Activated CD8-positive, alpha-beta T cell treated with anti-CD3 and anti-CD28 coated beads for 36 hours (primary cell): Measurements from ENCODE around the gene EIF4E1B. TPM values are rescaled to one million over a fixed set of nuclear protein-coding genes. Genes with fewer than 3 reads are reported as not detected.
A peak's percentile ranks its signal among the peaks of the same experiment; 100 is the strongest.

Experiments used
- ATAC-seq: fragments of 200-7000 bp; cut with Tn5 transposase; one replicate; pipeline ENCODE4 v1.10.0; 2021; ENCODE audit warnings: mild to moderate bottlenecking, moderate library complexity
- CTCF ChIA-PET: fragments of 350-600 bp; sonication (Branson Sonifier 250); formaldehyde crosslinking; loops from one replicate; lab custom pipeline; 2021; ENCODE audit warnings: antibody characterized with exemption; lab: Charles Lee
- POLR2A ChIA-PET: fragments of 350-600 bp; sonication (Branson Sonifier 250); formaldehyde crosslinking; loops from one replicate; lab custom pipeline; 2021; ENCODE audit warnings: antibody characterized with exemption; lab: Charles Lee
- DNase-seq: peaks from one replicate; pipeline ENCODE4 v3.0.0-alpha.2; 2020
- H3K27ac Mint-ChIP-seq: one replicate; pipeline ENCODE4 v1.8.0; 2021; ENCODE audit warnings: mild to moderate bottlenecking, mixed read lengths
- H3K27me3 Mint-ChIP-seq: one replicate; pipeline ENCODE4 v1.8.0; 2021; ENCODE audit warnings: mixed read lengths
- H3K36me3 Mint-ChIP-seq: one replicate; pipeline ENCODE4 v1.8.0; 2021; ENCODE audit warnings: low read depth, mixed read lengths
- H3K4me1 Mint-ChIP-seq: one replicate; pipeline ENCODE4 v1.8.0; 2021; ENCODE audit warnings: low read depth, mixed read lengths
- H3K4me3 Mint-ChIP-seq: one replicate; pipeline ENCODE4 v1.8.0; 2021; ENCODE audit warnings: mild to moderate bottlenecking, moderate library complexity, mixed read lengths
- H3K9me3 Mint-ChIP-seq: one replicate; pipeline ENCODE4 v1.8.0; 2021; ENCODE audit warnings: mixed read lengths
- intact Hi-C: fragments of 100-400 bp; cut with micrococcal nuclease; formaldehyde crosslinking; loops from one replicate; pipeline ENCODE4 v1.10.0; 2022
- total RNA-seq, 2 experiments: library from RNA; stranded (reverse); gene quantifications; one replicate each; pipeline ENCODE4 v1.2.3, GENCODE V29; 2021
- TF ChIP-seq, protein P1 (sequence below): fragments of 200-600 bp; IDR thresholded peaks from one replicate; pipeline ENCODE4 v1.8.0; 2022; ENCODE audit warnings: antibody characterized with exemption, mild to moderate bottlenecking

The EIF4E1B gene
- total RNA-seq, 2 experiments from 2014 or later = not detected

DNA sequence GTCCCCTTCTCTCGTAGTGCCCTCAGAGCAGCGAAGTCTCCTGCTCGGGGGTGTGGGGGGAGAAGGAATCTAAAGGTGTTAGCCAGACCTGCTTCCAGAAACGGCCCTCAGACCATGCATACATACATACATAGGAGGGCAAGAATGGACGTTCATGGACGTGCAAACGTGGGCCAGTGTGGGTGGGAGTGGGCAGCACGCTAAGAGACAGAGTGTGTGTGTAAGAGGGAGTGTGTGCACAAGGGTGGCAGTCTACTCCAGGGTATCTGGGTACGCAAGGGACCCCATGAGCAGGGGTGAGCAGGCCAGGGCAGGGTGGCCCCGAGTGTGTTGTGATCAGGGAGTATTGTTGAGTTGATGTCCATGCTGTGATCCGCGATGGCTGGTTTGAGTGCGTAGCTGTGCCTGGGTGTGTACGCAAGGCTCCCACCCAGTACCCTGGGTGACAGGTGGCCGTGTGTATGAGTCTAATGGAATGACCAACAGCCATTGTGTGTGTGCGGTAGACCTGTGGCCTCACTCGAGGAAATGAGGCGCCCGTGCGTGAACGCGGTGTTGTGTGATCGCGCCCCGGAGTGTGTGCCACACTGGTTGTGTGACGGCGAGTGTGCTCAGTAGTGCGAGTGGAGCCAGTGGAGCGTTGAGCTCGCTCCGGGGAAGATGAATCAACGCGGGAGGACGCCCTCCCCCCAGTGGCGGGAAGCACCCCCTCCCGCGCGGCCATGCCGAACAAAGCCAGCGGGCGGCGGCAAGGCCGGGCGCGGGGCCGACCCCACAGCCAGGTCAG, 21.3 kb upstream of the EIF4E1B start:
- Mint-ChIP-seq H3K27me3 (peaks cover 24% of the 10 kb centered on the region), H3K27ac (no peak overlapping the region), H3K4me3 (peak overlapping the region; percentile 80), H3K4me1 (peaks cover 11% of the 10 kb centered on the region), H3K9me3 (no peaks in the 10 kb centered on the region), H3K36me3 (no peaks in the 10 kb centered on the region)
- TF ChIP-seq, protein P1, sequence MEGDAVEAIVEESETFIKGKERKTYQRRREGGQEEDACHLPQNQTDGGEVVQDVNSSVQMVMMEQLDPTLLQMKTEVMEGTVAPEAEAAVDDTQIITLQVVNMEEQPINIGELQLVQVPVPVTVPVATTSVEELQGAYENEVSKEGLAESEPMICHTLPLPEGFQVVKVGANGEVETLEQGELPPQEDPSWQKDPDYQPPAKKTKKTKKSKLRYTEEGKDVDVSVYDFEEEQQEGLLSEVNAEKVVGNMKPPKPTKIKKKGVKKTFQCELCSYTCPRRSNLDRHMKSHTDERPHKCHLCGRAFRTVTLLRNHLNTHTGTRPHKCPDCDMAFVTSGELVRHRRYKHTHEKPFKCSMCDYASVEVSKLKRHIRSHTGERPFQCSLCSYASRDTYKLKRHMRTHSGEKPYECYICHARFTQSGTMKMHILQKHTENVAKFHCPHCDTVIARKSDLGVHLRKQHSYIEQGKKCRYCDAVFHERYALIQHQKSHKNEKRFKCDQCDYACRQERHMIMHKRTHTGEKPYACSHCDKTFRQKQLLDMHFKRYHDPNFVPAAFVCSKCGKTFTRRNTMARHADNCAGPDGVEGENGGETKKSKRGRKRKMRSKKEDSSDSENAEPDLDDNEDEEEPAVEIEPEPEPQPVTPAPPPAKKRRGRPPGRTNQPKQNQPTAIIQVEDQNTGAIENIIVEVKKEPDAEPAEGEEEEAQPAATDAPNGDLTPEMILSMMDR = no peak
- ChIA-PET CTCF (interaction anchor here (1.4 to 2.4 kb wide), 3 partner anchors 13 to 36 kb away, joined by 3 to 6 read pairs (median 4); no protein-coding TSS in a partner anchor), POLR2A (interaction anchor here (1.1 kb wide), 1 partner anchor 357 kb away, joined by 3 read pairs; no protein-coding TSS in a partner anchor)
- no peak for DNase-seq
- intact Hi-C loops = no loop called here
- peak; percentile 10 for ATAC-seq

DNA sequence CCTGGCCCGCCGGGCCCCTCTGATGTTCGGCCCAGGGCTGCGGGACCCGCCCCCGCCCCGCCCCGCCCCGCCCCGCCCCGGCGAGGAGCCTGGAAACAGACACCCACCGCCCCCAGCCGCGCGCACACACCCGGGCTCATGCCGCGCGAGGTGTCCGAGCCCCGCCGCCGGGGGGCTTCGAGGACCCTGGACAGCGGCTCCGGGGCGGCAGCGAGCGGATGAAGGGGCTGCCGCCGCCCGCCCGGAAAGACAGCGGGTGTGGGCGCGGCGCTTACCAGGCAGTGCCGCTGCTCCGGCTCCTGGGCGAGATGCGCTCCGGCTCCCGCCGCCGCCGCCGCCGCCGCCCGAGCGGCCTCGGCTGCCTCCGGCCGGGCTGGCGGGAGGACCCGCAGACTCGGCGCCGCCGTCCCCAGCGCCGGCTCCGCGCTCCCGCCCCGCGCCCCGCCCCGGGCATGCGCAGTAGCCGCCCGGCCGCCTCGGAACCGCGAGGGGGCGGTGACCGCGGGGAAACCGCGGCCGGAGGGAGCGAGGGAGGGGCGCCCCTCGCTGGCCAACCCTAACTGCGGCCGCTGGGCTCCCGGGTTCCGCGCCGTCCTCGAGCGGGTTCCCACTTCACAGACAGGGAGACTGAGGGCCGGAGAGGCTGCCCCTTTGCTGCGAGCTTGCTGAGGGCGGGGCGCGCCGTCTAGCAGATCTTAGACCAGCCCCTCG, 20.6 kb upstream of the EIF4E1B start, which contains the start of gene GPRIN1:
TSS of gene GPRIN1 (minus strand) at position 433 of the 711 bp plus-strand sequence. CDS start 10,322 bp downstream, outside the sequence.
- no peaks in the 10 kb centered on the region for H3K36me3 Mint-ChIP-seq
- peak within 1 kb of the TSS; percentile 80 for H3K4me3 Mint-ChIP-seq
- ChIA-PET POLR2A (no interaction called here), CTCF (interaction anchor here (1.4 to 2.4 kb wide), 2 partner anchors 14 to 35 kb away, joined by 3 to 6 read pairs; no protein-coding TSS in a partner anchor)
- peak; percentile 42 for DNase-seq
- TF ChIP-seq, protein P1 = no peak
- no peaks in the 10 kb centered on the region for H3K9me3 Mint-ChIP-seq
- H3K27ac Mint-ChIP-seq = no peak within 1 kb of the TSS
- peaks cover 11% of the 10 kb centered on the region for H3K4me1 Mint-ChIP-seq
- peaks cover 25% of the 10 kb centered on the region for H3K27me3 Mint-ChIP-seq
- peak; percentile 90 for ATAC-seq
- intact Hi-C loops = no loop called here

DNA sequence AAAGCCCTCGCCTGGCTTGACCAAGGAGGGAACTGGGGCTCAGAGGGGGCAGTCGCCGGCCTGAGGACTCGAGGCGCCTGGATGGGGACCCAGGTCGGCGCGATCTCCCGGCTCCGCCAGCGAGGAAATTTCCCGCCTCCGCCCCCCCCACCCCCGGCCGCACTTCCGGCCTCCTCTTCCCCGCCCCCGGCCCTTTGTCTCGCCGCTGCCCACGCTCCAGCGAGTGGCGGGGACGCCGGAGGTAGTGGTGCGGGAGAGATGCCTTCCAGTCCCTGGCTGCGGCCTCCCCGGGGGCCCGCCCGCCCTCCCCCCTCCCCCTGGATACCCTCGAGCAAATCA, 20.1 kb upstream of the EIF4E1B start:
- CTCF ChIA-PET = interaction anchor here (2.4 kb wide), 1 partner anchor 14 kb away, joined by 6 read pairs; no protein-coding TSS in a partner anchor
- Mint-ChIP-seq H3K27me3 (peaks cover 26% of the 10 kb centered on the region), H3K4me3 (peak overlapping the region; percentile 55), H3K36me3 (no peaks in the 10 kb centered on the region), H3K9me3 (no peaks in the 10 kb centered on the region), H3K4me1 (peaks cover 11% of the 10 kb centered on the region), H3K27ac (no peak overlapping the region)
- ATAC-seq (no peak), DNase-seq (no peak)
- intact Hi-C loops = no loop called here
- POLR2A ChIA-PET = no interaction called here
- TF ChIP-seq, protein P1 = no peak

DNA sequence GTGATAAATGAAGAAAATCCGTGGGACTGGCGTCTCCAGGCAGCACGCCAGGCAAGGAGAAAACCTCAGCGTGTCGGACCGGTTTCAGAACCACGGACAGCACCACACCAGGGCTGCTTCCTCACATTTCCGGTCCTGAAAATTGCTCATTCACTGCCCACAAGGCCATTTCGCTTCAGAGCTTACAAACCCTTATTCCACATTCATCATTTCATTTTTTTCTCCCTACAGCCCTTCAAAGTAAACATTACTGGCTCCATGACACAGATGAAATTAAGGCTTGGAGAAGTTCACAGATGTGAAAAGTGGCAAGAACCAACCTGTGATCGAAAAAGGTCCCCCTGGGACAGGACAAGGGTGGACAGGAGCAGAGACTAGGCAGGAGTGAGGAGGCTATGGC, 19.0 kb upstream of the EIF4E1B start:
- ATAC-seq (no peak), DNase-seq (peak; percentile 76)
- no peaks in the 10 kb centered on the region for H3K9me3 Mint-ChIP-seq
- no peak overlapping the region for H3K27ac Mint-ChIP-seq
- TF ChIP-seq, protein P1 = no peak
- no peak overlapping the region for H3K4me3 Mint-ChIP-seq
- peaks cover 32% of the 10 kb centered on the region for H3K27me3 Mint-ChIP-seq
- ChIA-PET CTCF (no interaction called here), POLR2A (no interaction called here)
- no peaks in the 10 kb centered on the region for H3K36me3 Mint-ChIP-seq
- H3K4me1 Mint-ChIP-seq = peaks cover 11% of the 10 kb centered on the region
- intact Hi-C loops = no loop called here
